Psoas muscle (tissue), 8 donors: ENCODE results near the gene LIMS1. TPM values are rescaled to one million over a fixed set of nuclear protein-coding genes. Genes with fewer than 3 reads are reported as not detected.
A peak's percentile ranks its signal among the peaks of the same experiment; 100 is the strongest.

ENCODE experiments used
- ATAC-seq, 4 donors: fragments of 200-7000 bp; cut with Tn5 transposase; one replicate each; pipeline ENCODE4 v1.9.1; 2020; ENCODE audit warnings: moderate library complexity in 3 of 4, mild to moderate bottlenecking in 2 of 4
- DNase-seq, 2 donors: peaks; one replicate each; pipeline ENCODE4 v3.0.0-alpha.2; 2020
- H3K27ac ChIP-seq: fragments of 200-600 bp; one replicate; pipeline ENCODE4 v1.8.0; 2022
- H3K27me3 ChIP-seq, 3 donors: fragments of 200-600 bp in 1 of 3; one replicate each; pipeline versions ENCODE4 v1.6.1 to v1.8.0; 2013 to 2022; ENCODE audit warnings: low read length in 2 of 3, mild to moderate bottlenecking in 2 of 3, moderate library complexity in 1 of 3; ENCODE audit not compliant: insufficient read depth in 3 of 3
- H3K36me3 ChIP-seq, 2 donors: fragments of 200-600 bp in 1 of 2; one replicate each; pipeline versions ENCODE4 v1.6.1 to v1.8.0; 2013 to 2022; ENCODE audit warnings: low read depth in 1 of 2, mild to moderate bottlenecking in 1 of 2, moderate library complexity in 1 of 2; ENCODE audit not compliant: insufficient read depth in 1 of 2
- H3K4me1 ChIP-seq: fragments of 200-600 bp; one replicate; pipeline ENCODE4 v1.8.0; 2022
- H3K4me3 ChIP-seq: fragments of 200-600 bp; one replicate; pipeline ENCODE4 v1.8.0; 2022; ENCODE audit warnings: mild to moderate bottlenecking
- H3K9me3 ChIP-seq: fragments of 200-600 bp; one replicate; pipeline ENCODE4 v1.8.0; 2022
- WGBS, 3 donors: extraction: QIAGEN DNeasy Blood & Tissue Kit; methylation state at CpG; one replicate each; pipeline versions ENCODE4 v1.1.6 to v1.1.7; 2013; 5-methylcytosine and 5-hydroxymethylcytosine counted together
- intact Hi-C, 2 donors: fragments of 100-400 bp; cut with DNase I; formaldehyde crosslinking; loops; one replicate each; pipeline versions ENCODE4 v1.11.0 to v1.14.2; 2022
- polyA plus RNA-seq, 3 donors: library from polyadenylated mRNA; stranded (reverse); fragments of 200-250 nt; gene quantifications; one replicate each; pipeline ENCODE4 v1.2.3, GENCODE V29; 2013
- total RNA-seq, 4 donors: library from RNA; stranded (reverse); fragmentation: NEBNext Ultra II Directional in 2 of 4; extraction: Animal tissue kit (Norgen Biotek cat#: 25700) in 2 of 4; gene quantifications; one replicate each; pipeline versions ENCODE4 v1.2.1 to v1.2.4, GENCODE V29; 2021 to 2023
- TF ChIP-seq, protein P1 (sequence below): fragments of 200-600 bp; IDR thresholded peaks from one replicate; pipeline ENCODE4 v1.8.0; 2022; ENCODE audit warnings: antibody characterized with exemption
- donor health status: healthy with polysubstance abuse.
- donor health status: DM: no; HTN: no; CAD: no; lungs with moderate emphysema.
- donor health status: Bipolar disorder and iron deficiency.
- donor health status: healthy.
- donor health status: DM: yes; HTN: yes; CAD: no.
- donor health status: DM: no; HTN: no; CAD: no.
- donor health status: DM: no; HTN: no; CAD: no.
- donor health status: DM: yes; HTN: yes; CAD: no.

Gene LIMS1
- total and polyA plus RNA-seq, 7 donors, result 50.5 to 287 (median 180) TPM

DNA sequence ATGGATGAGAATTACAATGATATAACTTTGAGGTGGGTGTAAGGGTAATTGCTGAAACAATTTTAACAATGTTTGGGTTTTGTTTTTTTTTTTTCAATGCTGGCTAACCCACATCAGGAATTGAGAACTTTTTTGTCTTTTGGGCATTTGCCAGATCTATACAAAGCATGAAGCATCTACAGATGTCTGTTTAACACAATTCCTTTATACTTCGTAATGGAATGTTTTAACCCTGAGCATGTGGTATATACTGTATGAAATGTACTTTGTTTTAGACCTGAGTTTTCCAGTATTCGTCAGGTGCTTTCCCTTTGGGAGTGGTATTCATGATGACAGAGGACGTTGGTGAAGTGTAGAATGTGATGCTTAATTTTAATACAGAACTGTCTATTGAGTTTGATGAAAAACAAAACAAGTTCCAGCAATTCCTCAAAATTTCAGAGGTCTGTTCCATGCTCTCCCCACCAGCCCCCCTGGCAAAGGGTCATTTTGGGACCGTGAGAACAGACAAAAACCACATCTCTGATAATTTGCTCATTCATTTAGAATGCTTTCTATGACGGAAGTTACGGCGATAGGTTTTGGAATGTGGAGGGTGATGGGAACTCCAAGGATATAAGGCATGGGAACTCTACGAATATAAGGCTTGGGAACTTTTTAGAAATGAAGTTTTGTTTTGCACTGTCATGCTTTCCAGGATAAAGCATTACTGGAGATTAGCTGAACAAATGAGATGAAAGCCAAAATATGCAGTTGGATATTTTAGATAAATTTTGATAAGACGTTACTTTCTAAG is 14.1 kb downstream of the LIMS1 start:
- Histone ChIP-seq H3K4me1 (peaks cover 17% of the 10 kb centered on the region), H3K4me3 (no peak overlapping the region), H3K9me3 (no peaks in the 10 kb centered on the region), H3K36me3 (no peaks in the 10 kb centered on the region), H3K27me3 (no peaks in the 10 kb centered on the region), H3K27ac (no peak overlapping the region)
- intact Hi-C loops, result no loop called here
- WGBS, 3 donors, result 49 to 66% (median 56%) methylated on average over 9 of the region's 9 CpGs
- TF ChIP-seq, protein P1, sequence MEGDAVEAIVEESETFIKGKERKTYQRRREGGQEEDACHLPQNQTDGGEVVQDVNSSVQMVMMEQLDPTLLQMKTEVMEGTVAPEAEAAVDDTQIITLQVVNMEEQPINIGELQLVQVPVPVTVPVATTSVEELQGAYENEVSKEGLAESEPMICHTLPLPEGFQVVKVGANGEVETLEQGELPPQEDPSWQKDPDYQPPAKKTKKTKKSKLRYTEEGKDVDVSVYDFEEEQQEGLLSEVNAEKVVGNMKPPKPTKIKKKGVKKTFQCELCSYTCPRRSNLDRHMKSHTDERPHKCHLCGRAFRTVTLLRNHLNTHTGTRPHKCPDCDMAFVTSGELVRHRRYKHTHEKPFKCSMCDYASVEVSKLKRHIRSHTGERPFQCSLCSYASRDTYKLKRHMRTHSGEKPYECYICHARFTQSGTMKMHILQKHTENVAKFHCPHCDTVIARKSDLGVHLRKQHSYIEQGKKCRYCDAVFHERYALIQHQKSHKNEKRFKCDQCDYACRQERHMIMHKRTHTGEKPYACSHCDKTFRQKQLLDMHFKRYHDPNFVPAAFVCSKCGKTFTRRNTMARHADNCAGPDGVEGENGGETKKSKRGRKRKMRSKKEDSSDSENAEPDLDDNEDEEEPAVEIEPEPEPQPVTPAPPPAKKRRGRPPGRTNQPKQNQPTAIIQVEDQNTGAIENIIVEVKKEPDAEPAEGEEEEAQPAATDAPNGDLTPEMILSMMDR, result no peak
- ATAC-seq (no peak), DNase-seq (no peak)

GRCh38 chr2:108552566-108552965 is 18.3 kb downstream of the LIMS1 start:
- TF ChIP-seq, protein P1, result no peak
- ATAC-seq (peak in 1 of 4 donors; percentile 29), DNase-seq (no peak)
- Histone ChIP-seq H3K27me3 (no peaks in the 10 kb centered on the region), H3K4me3 (no peak overlapping the region), H3K9me3 (no peaks in the 10 kb centered on the region), H3K4me1 (peaks cover 44% of the 10 kb centered on the region), H3K36me3 (no peaks in the 10 kb centered on the region), H3K27ac (peak overlapping the region; percentile 55)
- 53 to 90% (median 68%) methylated on average over 2 of the region's 2 CpGs for WGBS, 3 donors
- intact Hi-C loops, result no loop called here

DNA sequence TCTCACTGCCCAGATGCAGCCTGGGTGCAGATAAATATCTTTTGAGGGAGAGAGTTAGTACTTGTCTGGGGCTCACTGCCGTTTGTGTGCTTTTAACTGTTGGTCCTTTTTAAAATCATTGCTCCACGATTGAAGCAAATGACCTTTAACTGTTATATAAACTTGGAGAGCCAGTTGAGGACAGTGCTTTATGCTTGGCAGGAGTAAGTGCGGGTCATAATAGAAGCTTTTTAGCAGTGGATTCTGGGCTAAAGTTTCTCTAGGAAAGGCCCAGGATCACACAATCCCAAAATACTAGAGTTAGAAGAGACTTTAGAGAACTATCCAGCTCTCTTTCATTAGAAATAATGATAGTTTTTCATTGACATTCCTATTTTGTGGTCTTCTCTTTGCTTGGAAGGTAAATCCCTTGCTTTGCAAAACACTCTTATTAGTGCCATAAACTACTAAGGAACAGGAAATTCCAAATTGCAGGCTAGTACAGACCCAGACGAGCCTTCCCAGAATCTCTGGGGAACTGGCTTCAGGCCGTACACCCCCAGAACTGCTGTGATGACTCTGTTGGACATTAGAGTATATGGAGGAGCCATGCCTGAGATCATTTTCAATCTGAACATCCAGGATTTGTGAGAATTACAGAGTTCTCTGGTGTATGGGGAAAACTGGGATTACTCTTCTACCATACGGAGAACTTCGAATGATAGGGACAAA is 19.1 kb downstream of the LIMS1 start:
- H3K36me3 ChIP-seq, result no peaks in the 10 kb centered on the region
- ATAC-seq, result peak in 2 of 4 donors; percentile 32 to 48
- intact Hi-C loops, result no loop called here
- H3K4me3 ChIP-seq, result no peak overlapping the region
- no peaks in the 10 kb centered on the region for H3K27me3 ChIP-seq
- H3K27ac ChIP-seq, result peak overlapping the region; percentile 55
- TF ChIP-seq, protein P1, result no peak
- peaks cover 44% of the 10 kb centered on the region for H3K4me1 ChIP-seq
- WGBS, 3 donors, result 35 to 44% (median 40%) methylated on average over 7 of the region's 7 CpGs
- H3K9me3 ChIP-seq, result no peaks in the 10 kb centered on the region
- DNase-seq, result no peak

GRCh38 chr2:108554528-108554927 is 20.3 kb downstream of the LIMS1 start:
- ATAC-seq (peak; percentile 67 to 85 (median 79)), DNase-seq (peak in 1 of 2 donors; percentile 62)
- Histone ChIP-seq H3K4me3 (no peak overlapping the region), H3K27me3 (no peaks in the 10 kb centered on the region), H3K9me3 (no peaks in the 10 kb centered on the region), H3K27ac (peak overlapping the region; percentile 55), H3K4me1 (peaks cover 49% of the 10 kb centered on the region), H3K36me3 (no peaks in the 10 kb centered on the region)
- 36 to 58% (median 45%) methylated on average over 5 of the region's 5 CpGs for WGBS, 3 donors
- intact Hi-C loops, result no loop called here
- TF ChIP-seq, protein P1, result no peak
